Measurements from ENCODE around the gene EXOC6B. TPM values are rescaled to one million over a fixed set of nuclear protein-coding genes. Genes with fewer than 3 reads are reported as not detected.

Gene EXOC6B
- total RNA-seq, 1 experiment from 2014 or later = 33.7 TPM

DNA sequence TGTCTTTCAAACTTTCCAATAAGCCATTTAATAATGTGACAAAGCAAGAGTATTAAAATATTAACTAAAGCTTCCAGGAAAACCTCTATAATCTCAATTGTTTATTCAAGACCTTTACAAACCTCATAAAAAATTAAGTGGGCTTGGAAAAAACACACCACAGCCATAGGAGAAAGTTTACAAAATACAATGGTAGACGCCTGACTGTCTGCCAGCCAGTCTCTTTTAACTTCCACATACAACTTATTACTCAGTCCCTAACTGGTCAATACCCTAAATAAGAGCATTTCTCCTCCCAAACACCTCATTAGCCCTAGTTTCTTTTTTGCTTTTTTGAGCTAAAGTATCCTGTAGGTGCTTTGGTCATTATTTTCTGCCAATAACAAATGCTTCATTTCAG is 430.7 kb downstream of the EXOC6B start (continued):
- TF ChIP-seq OVOL2 (CRISPR knock-in tag; IDR thresholded peaks at IDR 0.05; ENCODE audit: borderline replicate concordance) = no peak
- TF ChIP-seq ATF1 (CRISPR knock-in tag; IDR thresholded peaks at IDR 0.05) = no peak
- TF ChIP-seq, protein P1, sequence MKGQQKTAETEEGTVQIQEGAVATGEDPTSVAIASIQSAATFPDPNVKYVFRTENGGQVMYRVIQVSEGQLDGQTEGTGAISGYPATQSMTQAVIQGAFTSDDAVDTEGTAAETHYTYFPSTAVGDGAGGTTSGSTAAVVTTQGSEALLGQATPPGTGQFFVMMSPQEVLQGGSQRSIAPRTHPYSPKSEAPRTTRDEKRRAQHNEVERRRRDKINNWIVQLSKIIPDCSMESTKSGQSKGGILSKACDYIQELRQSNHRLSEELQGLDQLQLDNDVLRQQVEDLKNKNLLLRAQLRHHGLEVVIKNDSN (CRISPR knock-in tag; IDR thresholded peaks at IDR 0.05) = no peak

DNA sequence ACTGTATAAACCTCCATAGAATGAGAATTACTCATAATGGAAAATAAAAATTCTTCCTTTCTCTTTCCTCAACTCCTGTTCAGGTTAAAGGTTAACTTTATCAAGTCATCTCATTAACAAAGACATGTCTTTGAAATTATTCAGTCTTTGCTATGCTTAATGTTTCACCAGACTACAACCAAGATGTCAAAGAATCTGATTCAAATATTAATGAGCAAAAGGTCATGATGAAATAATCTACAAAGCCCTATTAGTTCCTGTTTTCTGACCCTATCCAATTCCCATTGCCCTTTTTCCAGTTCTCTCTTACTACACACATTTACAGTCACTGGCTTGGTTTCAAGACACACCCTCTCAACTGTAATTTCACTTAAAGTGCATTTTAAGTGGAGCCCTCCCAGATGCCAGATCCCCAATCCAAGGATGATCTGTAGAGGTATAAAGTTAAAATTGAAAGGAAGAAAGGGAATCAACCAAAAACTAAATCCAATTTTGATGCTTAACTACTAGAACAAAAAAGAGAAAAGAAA is 431.2 kb downstream of the EXOC6B start:
- Mint-ChIP-seq H3K9me3 (peaks cover 30% of the 10 kb centered on the region), H3K4me1 (peaks cover 3% of the 10 kb centered on the region; the same call in 1 of the 2 replicates), H3K36me3 (peaks cover 15% of the 10 kb centered on the region), H3K27ac (no peak overlapping the region), H3K4me3 (no peak overlapping the region), H3K27me3 (ENCODE audit: low read depth) (no peaks in the 10 kb centered on the region; the same call in 1 of the 2 replicates)
- no peak for DNase-seq (ENCODE audit: low spot score)
- POLR2A ChIA-PET = no interaction called here
- TF ChIP-seq, protein P2, sequence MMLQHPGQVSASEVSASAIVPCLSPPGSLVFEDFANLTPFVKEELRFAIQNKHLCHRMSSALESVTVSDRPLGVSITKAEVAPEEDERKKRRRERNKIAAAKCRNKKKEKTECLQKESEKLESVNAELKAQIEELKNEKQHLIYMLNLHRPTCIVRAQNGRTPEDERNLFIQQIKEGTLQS (CRISPR knock-in tag; conservative IDR thresholded peaks at IDR 0.05) = no peak
- TF ChIP-seq NR3C1 (CRISPR knock-in tag; conservative IDR thresholded peaks at IDR 0.05; ENCODE audit: low read depth) (no peak), TCF7 (CRISPR knock-in tag; IDR thresholded peaks at IDR 0.05; ENCODE audit: low read depth) (no peak), SP1 (CRISPR knock-in tag; conservative IDR thresholded peaks at IDR 0.05) (no peak), ZNF232 (CRISPR knock-in tag; IDR thresholded peaks at IDR 0.05) (no peak), IRF2 (CRISPR knock-in tag; IDR thresholded peaks at IDR 0.05; ENCODE audit: borderline replicate concordance, low read depth) (no peak), MYBL2 (CRISPR knock-in tag; IDR thresholded peaks at IDR 0.05) (no peak), ZNF396 (CRISPR knock-in tag; IDR thresholded peaks at IDR 0.05; ENCODE audit: borderline replicate concordance) (no peak), PRRX2 (CRISPR knock-in tag; IDR thresholded peaks at IDR 0.05) (no peak)
- TF ChIP-seq, protein P3, sequence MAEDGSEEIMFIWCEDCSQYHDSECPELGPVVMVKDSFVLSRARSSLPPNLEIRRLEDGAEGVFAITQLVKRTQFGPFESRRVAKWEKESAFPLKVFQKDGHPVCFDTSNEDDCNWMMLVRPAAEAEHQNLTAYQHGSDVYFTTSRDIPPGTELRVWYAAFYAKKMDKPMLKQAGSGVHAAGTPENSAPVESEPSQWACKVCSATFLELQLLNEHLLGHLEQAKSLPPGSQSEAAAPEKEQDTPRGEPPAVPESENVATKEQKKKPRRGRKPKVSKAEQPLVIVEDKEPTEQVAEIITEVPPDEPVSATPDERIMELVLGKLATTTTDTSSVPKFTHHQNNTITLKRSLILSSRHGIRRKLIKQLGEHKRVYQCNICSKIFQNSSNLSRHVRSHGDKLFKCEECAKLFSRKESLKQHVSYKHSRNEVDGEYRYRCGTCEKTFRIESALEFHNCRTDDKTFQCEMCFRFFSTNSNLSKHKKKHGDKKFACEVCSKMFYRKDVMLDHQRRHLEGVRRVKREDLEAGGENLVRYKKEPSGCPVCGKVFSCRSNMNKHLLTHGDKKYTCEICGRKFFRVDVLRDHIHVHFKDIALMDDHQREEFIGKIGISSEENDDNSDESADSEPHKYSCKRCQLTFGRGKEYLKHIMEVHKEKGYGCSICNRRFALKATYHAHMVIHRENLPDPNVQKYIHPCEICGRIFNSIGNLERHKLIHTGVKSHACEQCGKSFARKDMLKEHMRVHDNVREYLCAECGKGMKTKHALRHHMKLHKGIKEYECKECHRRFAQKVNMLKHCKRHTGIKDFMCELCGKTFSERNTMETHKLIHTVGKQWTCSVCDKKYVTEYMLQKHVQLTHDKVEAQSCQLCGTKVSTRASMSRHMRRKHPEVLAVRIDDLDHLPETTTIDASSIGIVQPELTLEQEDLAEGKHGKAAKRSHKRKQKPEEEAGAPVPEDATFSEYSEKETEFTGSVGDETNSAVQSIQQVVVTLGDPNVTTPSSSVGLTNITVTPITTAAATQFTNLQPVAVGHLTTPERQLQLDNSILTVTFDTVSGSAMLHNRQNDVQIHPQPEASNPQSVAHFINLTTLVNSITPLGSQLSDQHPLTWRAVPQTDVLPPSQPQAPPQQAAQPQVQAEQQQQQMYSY (CRISPR knock-in tag; IDR thresholded peaks at IDR 0.05) = no peak
- TF ChIP-seq, protein P4, sequence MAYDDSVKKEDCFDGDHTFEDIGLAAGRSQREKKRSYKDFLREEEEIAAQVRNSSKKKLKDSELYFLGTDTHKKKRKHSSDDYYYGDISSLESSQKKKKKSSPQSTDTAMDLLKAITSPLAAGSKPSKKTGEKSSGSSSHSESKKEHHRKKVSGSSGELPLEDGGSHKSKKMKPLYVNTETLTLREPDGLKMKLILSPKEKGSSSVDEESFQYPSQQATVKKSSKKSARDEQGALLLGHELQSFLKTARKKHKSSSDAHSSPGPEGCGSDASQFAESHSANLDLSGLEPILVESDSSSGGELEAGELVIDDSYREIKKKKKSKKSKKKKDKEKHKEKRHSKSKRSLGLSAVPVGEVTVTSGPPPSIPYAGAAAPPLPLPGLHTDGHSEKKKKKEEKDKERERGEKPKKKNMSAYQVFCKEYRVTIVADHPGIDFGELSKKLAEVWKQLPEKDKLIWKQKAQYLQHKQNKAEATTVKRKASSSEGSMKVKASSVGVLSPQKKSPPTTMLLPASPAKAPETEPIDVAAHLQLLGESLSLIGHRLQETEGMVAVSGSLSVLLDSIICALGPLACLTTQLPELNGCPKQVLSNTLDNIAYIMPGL (CRISPR knock-in tag; IDR thresholded peaks at IDR 0.05) = no peak
- ATAC-seq = no peak
- CTCF ChIA-PET = no interaction called here

DNA sequence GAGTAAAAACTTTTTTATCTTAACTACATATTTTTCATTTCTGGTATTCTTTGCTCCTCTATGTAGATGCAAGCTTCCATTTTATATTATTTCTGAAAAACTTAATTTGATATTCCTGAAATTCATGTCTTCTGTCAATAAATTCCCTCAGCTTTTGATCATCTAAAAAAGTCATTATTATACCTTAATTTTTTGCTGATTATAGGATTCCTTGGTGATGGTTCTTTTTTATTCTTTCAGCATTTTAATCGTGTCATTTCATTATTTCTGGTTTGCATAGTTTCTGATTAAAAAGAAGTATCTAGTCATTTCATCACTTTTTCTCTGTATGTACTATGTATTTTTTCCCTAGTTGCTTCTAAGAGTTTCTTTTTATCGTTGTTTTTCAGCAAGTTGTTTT is 436.4 kb downstream of the EXOC6B start:
- Mint-ChIP-seq H3K9me3 (peaks cover 66% of the 10 kb centered on the region), H3K27ac (no peak overlapping the region), H3K36me3 (peaks cover 50% of the 10 kb centered on the region), H3K4me3 (no peak overlapping the region), H3K4me1 (no peaks in the 10 kb centered on the region), H3K27me3 (ENCODE audit: low read depth) (no peaks in the 10 kb centered on the region; the same call in none of the 2 replicates)
- ChIA-PET POLR2A (no interaction called here), CTCF (no interaction called here)
- ATAC-seq (no peak), DNase-seq (ENCODE audit: low spot score) (no peak)
- TF ChIP-seq MYBL2 (CRISPR knock-in tag; IDR thresholded peaks at IDR 0.05) (no peak), SMAD3 (CRISPR knock-in tag; IDR thresholded peaks at IDR 0.05; ENCODE audit: borderline replicate concordance) (no peak), NR3C1 (CRISPR knock-in tag; conservative IDR thresholded peaks at IDR 0.05; ENCODE audit: low read depth) (no peak), ELF4 (CRISPR knock-in tag; IDR thresholded peaks at IDR 0.05; ENCODE audit: low read depth) (no peak), NR2C2 (CRISPR knock-in tag; IDR thresholded peaks at IDR 0.05) (no peak)
- TF ChIP-seq, protein P5, sequence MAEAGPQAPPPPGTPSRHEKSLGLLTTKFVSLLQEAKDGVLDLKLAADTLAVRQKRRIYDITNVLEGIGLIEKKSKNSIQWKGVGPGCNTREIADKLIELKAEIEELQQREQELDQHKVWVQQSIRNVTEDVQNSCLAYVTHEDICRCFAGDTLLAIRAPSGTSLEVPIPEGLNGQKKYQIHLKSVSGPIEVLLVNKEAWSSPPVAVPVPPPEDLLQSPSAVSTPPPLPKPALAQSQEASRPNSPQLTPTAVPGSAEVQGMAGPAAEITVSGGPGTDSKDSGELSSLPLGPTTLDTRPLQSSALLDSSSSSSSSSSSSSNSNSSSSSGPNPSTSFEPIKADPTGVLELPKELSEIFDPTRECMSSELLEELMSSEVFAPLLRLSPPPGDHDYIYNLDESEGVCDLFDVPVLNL (CRISPR knock-in tag; IDR thresholded peaks at IDR 0.05; ENCODE audit: borderline replicate concordance, low read depth) = no peak
- TF ChIP-seq, protein P6, sequence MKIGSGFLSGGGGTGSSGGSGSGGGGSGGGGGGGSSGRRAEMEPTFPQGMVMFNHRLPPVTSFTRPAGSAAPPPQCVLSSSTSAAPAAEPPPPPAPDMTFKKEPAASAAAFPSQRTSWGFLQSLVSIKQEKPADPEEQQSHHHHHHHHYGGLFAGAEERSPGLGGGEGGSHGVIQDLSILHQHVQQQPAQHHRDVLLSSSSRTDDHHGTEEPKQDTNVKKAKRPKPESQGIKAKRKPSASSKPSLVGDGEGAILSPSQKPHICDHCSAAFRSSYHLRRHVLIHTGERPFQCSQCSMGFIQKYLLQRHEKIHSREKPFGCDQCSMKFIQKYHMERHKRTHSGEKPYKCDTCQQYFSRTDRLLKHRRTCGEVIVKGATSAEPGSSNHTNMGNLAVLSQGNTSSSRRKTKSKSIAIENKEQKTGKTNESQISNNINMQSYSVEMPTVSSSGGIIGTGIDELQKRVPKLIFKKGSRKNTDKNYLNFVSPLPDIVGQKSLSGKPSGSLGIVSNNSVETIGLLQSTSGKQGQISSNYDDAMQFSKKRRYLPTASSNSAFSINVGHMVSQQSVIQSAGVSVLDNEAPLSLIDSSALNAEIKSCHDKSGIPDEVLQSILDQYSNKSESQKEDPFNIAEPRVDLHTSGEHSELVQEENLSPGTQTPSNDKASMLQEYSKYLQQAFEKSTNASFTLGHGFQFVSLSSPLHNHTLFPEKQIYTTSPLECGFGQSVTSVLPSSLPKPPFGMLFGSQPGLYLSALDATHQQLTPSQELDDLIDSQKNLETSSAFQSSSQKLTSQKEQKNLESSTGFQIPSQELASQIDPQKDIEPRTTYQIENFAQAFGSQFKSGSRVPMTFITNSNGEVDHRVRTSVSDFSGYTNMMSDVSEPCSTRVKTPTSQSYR (CRISPR knock-in tag; IDR thresholded peaks at IDR 0.05) = no peak
- TF ChIP-seq, protein P7, sequence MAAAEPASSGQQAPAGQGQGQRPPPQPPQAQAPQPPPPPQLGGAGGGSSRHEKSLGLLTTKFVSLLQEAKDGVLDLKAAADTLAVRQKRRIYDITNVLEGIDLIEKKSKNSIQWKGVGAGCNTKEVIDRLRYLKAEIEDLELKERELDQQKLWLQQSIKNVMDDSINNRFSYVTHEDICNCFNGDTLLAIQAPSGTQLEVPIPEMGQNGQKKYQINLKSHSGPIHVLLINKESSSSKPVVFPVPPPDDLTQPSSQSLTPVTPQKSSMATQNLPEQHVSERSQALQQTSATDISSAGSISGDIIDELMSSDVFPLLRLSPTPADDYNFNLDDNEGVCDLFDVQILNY (CRISPR knock-in tag; IDR thresholded peaks at IDR 0.05) = no peak
- TF ChIP-seq, protein P8, sequence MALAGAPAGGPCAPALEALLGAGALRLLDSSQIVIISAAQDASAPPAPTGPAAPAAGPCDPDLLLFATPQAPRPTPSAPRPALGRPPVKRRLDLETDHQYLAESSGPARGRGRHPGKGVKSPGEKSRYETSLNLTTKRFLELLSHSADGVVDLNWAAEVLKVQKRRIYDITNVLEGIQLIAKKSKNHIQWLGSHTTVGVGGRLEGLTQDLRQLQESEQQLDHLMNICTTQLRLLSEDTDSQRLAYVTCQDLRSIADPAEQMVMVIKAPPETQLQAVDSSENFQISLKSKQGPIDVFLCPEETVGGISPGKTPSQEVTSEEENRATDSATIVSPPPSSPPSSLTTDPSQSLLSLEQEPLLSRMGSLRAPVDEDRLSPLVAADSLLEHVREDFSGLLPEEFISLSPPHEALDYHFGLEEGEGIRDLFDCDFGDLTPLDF (CRISPR knock-in tag; IDR thresholded peaks at IDR 0.05) = no peak
